RWPE1 (cell line): Measurements from ENCODE around the gene WNT7B.

Experiments used
- CTCF ChIA-PET: fragments of 350-600 bp; sonication (Branson Sonifier 250); formaldehyde crosslinking; extraction: SDS; loops from one replicate; lab custom pipeline; 2021; lab: Yijun Ruan, JAX
- POLR2A ChIA-PET: fragments of 400-600 bp; formaldehyde crosslinking; extraction: SDS; loops from one replicate; lab custom pipeline; 2020; ENCODE audit warnings: antibody characterized with exemption; ENCODE audit not compliant: low non-redundant PET; lab: Yijun Ruan, JAX
- DNase-seq: peaks from one replicate; pipeline ENCODE4 v3.0.0; 2012; ENCODE audit warnings: low spot score
- H3K27ac ChIP-seq: fragments of 450-650 bp; 2 replicates; pipeline ENCODE4 v1.5.1; 2017
- CTCF ChIP-seq: fragments of 450-650 bp; conservative IDR thresholded peaks from 2 replicates; pipeline ENCODE4 v1.5.1; 2017; ENCODE audit warnings: low read depth, mild to moderate bottlenecking

Gene WNT7B

GRCh38 chr22:46000081-46001027, 23.4 kb upstream of the WNT7B start:
- no peak for DNase-seq
- TF ChIP-seq CTCF: no peak
- ChIA-PET POLR2A (no interaction called here), CTCF (interaction anchor here (0.5 to 0.7 kb wide), 2 partner anchors 73 to 119 kb away, joined by 3 to 5 read pairs; no protein-coding TSS in a partner anchor)
- peak overlapping the region; percentile 100 for H3K27ac ChIP-seq

GRCh38 chr22:45999379-45999971, 22.5 kb upstream of the WNT7B start:
- ChIA-PET CTCF (interaction anchor here (0.5 kb wide), 1 partner anchor 74 kb away, joined by 3 read pairs; no protein-coding TSS in a partner anchor), POLR2A (no interaction called here)
- no peak for TF ChIP-seq CTCF
- no peak for DNase-seq
- H3K27ac ChIP-seq: peak overlapping the region; percentile 100

- no peak for TF ChIP-seq CTCF
- POLR2A ChIA-PET: no interaction called here
- CTCF ChIA-PET: interaction anchor here (0.9 kb wide), 1 partner anchor 123 kb away, joined by 3 read pairs; no protein-coding TSS in a partner anchor
- no peak for DNase-seq
- H3K27ac ChIP-seq: peak overlapping the region; percentile 100
These were observed 21.8 kb upstream of the WNT7B start for GRCh38 chr22:45998638-45999378.

GRCh38 chr22:45997777-45998637, 21.0 kb upstream of the WNT7B start:
- ChIA-PET POLR2A (interaction anchor here (0.6 kb wide), 1 partner anchor 406 kb away, joined by 4 read pairs; no protein-coding TSS in a partner anchor), CTCF (interaction anchor here (0.6 to 2.7 kb wide), 4 partner anchors 8 to 301 kb away, joined by 3 to 12 read pairs (median 5); no protein-coding TSS in a partner anchor)
- H3K27ac ChIP-seq: peak overlapping the region; percentile 100
- no peak for TF ChIP-seq CTCF
- no peak for DNase-seq

GRCh38 chr22:45997077-45997776, 20.3 kb upstream of the WNT7B start:
- peak; percentile 50 for DNase-seq
- CTCF ChIA-PET: interaction anchor here (0.6 to 2.7 kb wide), 4 partner anchors 9 to 301 kb away, joined by 3 to 12 read pairs (median 5); no protein-coding TSS in a partner anchor
- no peak for TF ChIP-seq CTCF
- peak overlapping the region; percentile 100 for H3K27ac ChIP-seq
- POLR2A ChIA-PET: interaction anchor here (0.6 kb wide), 1 partner anchor 407 kb away, joined by 4 read pairs; no protein-coding TSS in a partner anchor
